GM18498 (cell line): Measurements from ENCODE around the gene FOXL3.

Source experiments
- ATAC-seq: cut with Tn5 transposase; IDR thresholded peaks from one replicate; pipeline ENCODE4 v1.9.1; 2021; ENCODE audit warnings: mild to moderate bottlenecking, moderate library complexity; ENCODE audit not compliant: unreplicated experiment

The FOXL3 gene

GRCh38 chr7:300546-301290 lies 10.7 kb downstream of the FOXL3 start:
- ATAC-seq: no peak

GRCh38 chr7:301291-302053 lies 11.5 kb downstream of the FOXL3 start:
- no peak for ATAC-seq

- ATAC-seq: no peak
These were observed 12.4 kb downstream of the FOXL3 start for GRCh38 chr7:302054-302992.

- no peak for ATAC-seq
These were observed 13.5 kb downstream of the FOXL3 start for GRCh38 chr7:303425-303824.

- ATAC-seq: no peak
These were observed 14.1 kb downstream of the FOXL3 start for GRCh38 chr7:303884-304573.

- ATAC-seq: no peak
These were observed 14.8 kb downstream of the FOXL3 start for GRCh38 chr7:304574-305409.

GRCh38 chr7:305410-306151 lies 15.6 kb downstream of the FOXL3 start:
- ATAC-seq: no peak

- ATAC-seq: no peak
These were observed 18.0 kb downstream of the FOXL3 start for GRCh38 chr7:307970-308369.

- ATAC-seq: no peak
These were observed 19.7 kb downstream of the FOXL3 start for GRCh38 chr7:309586-310228.

- ATAC-seq: no peak
These were observed 21.2 kb downstream of the FOXL3 start for GRCh38 chr7:311131-311680.

GRCh38 chr7:311796-312195 lies 21.8 kb downstream of the FOXL3 start:
- ATAC-seq: no peak

GRCh38 chr7:312424-312823 lies 22.5 kb downstream of the FOXL3 start:
- ATAC-seq: no peak

- ATAC-seq: no peak
These were observed 24.9 kb downstream of the FOXL3 start for GRCh38 chr7:314853-315252.

- no peak for ATAC-seq
These were observed 25.7 kb downstream of the FOXL3 start for GRCh38 chr7:315516-316265.

GRCh38 chr7:317643-318405 lies 27.9 kb downstream of the FOXL3 start:
- ATAC-seq: no peak

GRCh38 chr7:318476-318875 lies 28.5 kb downstream of the FOXL3 start:
- no peak for ATAC-seq
